Bladder microvascular endothelial cell (primary cell): Measurements from ENCODE around the gene SPTBN4. TPM values are rescaled to one million over a fixed set of nuclear protein-coding genes. Genes with fewer than 3 reads are reported as not detected.

Experiments
- total RNA-seq: library from RNA; depleted of rRNA; stranded (reverse); fragments of >200 nt; gene quantifications from 2 replicates; pipeline ENCODE4 v1.2.3, GENCODE V29; 2014

The SPTBN4 gene
- 0.06 TPM in 1 of 2 replicates, not detected in the other for total RNA-seq

DNA sequence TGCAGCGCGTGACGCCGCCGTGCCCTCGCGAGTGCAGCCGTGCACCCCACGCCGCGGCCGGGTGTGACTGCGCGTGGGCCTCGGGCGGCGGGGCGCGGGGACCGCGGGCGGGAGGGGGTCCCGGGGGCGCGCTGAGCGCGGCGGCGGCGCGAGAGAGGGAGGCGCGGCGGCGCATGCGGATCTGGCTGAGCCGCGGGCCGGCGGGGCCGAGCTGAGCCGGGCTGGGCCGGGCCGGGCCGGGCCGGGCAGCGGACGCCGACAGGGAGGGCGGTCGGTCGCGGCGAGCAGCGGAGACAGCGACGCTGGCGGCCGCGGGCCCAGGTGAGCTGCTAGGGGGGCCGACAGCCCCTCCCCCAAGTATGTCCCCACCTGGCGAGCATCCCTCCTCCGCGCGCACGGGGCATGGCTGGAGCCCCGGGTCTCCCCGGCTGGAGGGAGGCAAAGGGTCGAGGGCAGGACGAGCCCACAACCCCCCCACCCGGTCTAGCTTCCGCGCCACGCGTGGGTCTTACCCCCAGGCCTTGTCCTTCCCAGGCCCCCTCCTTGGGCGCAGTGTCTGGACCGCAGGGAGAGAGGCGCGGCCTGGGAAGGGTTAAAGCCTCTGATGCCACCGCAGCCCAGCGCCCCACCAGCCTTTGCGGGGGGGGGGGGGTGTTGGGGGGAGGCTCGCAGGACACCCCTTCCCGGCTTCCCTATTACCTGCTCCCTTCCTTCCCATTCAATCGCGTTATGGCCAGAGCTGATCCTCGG, at the start of gene SPTBN4:
Gene SPTBN4 (plus strand): TSS at position 17 of the 750 bp plus-strand sequence. CDS start 5,621 bp downstream, outside the sequence.

DNA sequence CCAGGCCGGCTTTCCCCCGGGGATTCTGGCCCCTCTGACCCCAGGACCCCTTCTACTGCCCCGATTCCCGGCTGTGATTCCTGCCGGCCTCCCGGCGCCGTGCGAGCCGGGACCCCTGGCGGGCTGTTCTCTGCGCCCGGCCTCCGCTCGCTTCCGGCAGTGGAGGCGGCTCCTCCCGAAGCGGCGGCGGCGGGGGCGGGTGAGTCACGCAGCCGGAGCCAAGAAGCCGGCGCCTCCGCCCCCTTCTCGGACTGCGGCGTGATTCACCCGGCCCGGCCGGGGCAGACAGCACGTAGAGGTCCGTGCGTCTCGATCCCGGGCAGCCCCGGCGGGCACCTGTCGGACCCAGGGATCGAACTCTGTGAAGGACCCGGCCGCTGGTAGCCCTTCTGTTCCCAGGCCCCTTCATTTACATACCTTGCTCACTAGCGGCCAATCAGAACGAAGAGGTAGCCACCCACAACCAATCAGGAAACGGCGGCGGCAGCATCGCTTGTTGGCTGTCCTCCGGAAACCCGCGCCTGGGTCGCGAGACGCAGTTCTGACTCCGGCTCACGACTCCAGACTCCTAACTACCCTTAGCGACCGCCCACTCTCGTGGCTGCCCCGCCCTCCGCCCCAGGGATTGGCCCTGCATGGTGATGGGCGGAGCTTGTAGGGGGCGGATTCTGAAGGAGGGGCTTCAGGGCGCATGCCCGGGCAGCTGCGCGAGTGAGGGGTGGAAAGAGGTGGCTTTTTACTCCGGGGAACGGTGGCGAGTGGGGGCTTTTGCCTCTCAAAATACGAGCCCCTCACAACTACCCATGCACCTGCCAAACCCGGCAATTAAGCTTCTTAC, 41.1 kb upstream of the SPTBN4 start, which contains the start of gene SERTAD1:
Gene SERTAD1 (minus strand): TSS at position 543 of the 838 bp plus-strand sequence. CDS start 2,446 bp downstream, outside the sequence.

GRCh38 chr19:40444000-40444824, 22.6 kb upstream of the SPTBN4 start, which contains the start of gene SERTAD3:
TSS of gene SERTAD3 (minus strand) at chr19:40444335. CDS start at chr19:40442080, 2,255 bp downstream.

GRCh38 chr19:40465557-40466218, 1.1 kb upstream of the SPTBN4 start, which contains the start of gene BLVRB:
TSS of gene BLVRB (minus strand) at chr19:40465745. CDS start at chr19:40465688, 57 bp downstream.

DNA sequence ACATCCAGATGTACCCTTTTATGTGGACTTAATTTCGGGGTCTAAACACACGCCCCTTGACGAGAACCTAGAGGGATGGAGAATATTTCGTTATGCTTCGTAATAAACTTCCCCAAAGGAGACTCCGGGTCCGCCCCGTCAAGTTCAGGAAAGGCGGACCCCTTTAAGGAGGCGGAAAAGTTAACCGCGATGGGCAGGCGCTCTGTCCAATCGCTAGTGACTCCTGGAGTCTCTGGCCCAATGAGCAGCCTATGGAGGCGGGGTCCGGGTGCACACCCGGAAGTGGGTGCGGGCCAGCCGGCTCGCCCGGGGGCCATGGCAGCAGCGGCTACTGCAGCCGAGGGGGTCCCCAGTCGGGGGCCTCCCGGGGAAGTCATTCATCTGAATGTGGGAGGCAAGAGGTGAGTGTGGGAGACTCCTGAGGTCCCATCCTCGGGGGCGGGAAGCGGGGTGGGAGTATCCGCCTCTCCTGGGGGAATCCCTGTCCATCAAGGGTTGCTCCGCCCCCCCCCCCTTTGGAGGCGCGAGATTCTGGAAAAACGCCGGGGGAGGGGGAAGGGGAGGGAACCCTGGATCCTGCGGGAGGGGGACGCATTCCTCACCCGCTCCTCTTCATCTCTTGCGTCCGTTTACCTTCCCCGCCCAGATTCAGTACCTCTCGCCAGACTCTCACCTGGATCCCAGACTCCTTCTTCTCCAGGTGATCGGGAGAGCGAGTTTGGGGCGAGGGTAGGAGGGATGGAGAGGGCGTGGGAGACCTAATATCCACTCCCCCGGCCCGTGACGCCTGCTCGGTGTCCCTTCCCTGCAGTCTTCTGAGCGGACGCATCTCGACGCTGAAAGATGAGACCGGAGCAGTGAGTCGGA, 110.0 kb downstream of the SPTBN4 start, which contains the start of gene SHKBP1:
Gene SHKBP1 (plus strand): TSS at position 289 of the 867 bp plus-strand sequence. CDS start 27 bp downstream, at position 316.

GRCh38 chr19:40601134-40601974, 134.6 kb downstream of the SPTBN4 start, which contains the start of gene LTBP4:
TSS of gene LTBP4 (plus strand) at chr19:40601369. CDS start at chr19:40601388, 19 bp downstream.

Other genes starting within 250 kb of the SPTBN4 start
- gene TTC9B, start 248.6 kb upstream of the SPTBN4 start, total RNA-seq = not detected in 2 replicates
- gene CCNP, start 240.3 kb upstream of the SPTBN4 start, total RNA-seq = 0.16 TPM in 1 of 2 replicates, not detected in the other
- 20.2 and 44.6 TPM in 2 replicates for gene AKT2, start 181.7 kb upstream of the SPTBN4 start, total RNA-seq
- gene C19orf47, start 118.6 kb upstream of the SPTBN4 start, total RNA-seq = 5.2 and 7.0 TPM in 2 replicates
- 80.5 and 169 TPM in 2 replicates for gene PLD3, start 118.3 kb upstream of the SPTBN4 start, total RNA-seq
- 0.06 TPM in 1 of 2 replicates, not detected in the other for gene HIPK4, start 76.8 kb upstream of the SPTBN4 start, total RNA-seq
- 0.97 and 1.1 TPM in 2 replicates for gene PRX, start 53.6 kb upstream of the SPTBN4 start, total RNA-seq
- 21.0 and 21.7 TPM in 2 replicates for gene SERTAD1, start 41.0 kb upstream of the SPTBN4 start, total RNA-seq
- 18.8 and 19.4 TPM in 2 replicates for gene SERTAD3, start 22.7 kb upstream of the SPTBN4 start, total RNA-seq
- 53.3 and 67.3 TPM in 2 replicates for gene BLVRB, start 1.3 kb upstream of the SPTBN4 start, total RNA-seq
- 30.4 and 41.8 TPM in 2 replicates for gene SHKBP1, start 109.9 kb downstream of the SPTBN4 start, total RNA-seq
- gene LTBP4, start 134.4 kb downstream of the SPTBN4 start, total RNA-seq = 3.9 and 73.7 TPM in 2 replicates
- gene NUMBL, start 223.7 kb downstream of the SPTBN4 start, total RNA-seq = 16.2 and 23.8 TPM in 2 replicates
- 17.8 and 23.5 TPM in 2 replicates for gene COQ8B, start 249.9 kb downstream of the SPTBN4 start, total RNA-seq